ENCODE measurements around the gene EXOC1.

- TF ChIP-seq, protein P1, sequence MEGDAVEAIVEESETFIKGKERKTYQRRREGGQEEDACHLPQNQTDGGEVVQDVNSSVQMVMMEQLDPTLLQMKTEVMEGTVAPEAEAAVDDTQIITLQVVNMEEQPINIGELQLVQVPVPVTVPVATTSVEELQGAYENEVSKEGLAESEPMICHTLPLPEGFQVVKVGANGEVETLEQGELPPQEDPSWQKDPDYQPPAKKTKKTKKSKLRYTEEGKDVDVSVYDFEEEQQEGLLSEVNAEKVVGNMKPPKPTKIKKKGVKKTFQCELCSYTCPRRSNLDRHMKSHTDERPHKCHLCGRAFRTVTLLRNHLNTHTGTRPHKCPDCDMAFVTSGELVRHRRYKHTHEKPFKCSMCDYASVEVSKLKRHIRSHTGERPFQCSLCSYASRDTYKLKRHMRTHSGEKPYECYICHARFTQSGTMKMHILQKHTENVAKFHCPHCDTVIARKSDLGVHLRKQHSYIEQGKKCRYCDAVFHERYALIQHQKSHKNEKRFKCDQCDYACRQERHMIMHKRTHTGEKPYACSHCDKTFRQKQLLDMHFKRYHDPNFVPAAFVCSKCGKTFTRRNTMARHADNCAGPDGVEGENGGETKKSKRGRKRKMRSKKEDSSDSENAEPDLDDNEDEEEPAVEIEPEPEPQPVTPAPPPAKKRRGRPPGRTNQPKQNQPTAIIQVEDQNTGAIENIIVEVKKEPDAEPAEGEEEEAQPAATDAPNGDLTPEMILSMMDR (conservative IDR thresholded peaks at IDR 0.05; ENCODE audit: low read length) = no peak
- no peak for TF ChIP-seq EZH2phosphoT487 (IDR thresholded peaks at IDR 0.05; ENCODE audit: borderline replicate concordance)
Measured at GRCh38 chr4:55808632-55809031, 44.8 kb upstream of the EXOC1 start.
